Measurements from ENCODE around the gene SLC9A9.

DNA sequence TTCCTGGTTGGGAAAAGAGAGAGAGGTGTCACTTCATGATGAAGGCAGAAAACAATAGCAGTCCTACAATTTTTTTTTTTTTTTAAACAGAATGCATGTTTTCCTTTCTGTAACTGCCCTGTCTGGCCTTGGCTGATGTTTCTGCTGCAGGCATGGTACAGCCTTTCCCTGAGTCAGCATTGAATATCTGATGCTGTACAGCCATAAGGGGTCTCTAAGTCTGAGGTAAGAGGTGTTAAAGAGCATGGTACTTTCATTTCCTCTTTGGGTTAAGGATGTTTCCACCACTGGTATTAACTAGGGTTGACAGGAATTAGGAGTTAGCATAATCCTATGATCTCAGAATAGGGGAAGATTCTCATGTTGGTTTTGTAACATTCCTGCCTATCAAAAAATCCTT is 581.3 kb downstream of the SLC9A9 start:
- TF ChIP-seq EZH2 (IDR thresholded peaks at IDR 0.05; ENCODE audit: borderline replicate concordance, low read depth, low read length, poor library complexity, severe bottlenecking) = no peak
- TF ChIP-seq, protein P1, sequence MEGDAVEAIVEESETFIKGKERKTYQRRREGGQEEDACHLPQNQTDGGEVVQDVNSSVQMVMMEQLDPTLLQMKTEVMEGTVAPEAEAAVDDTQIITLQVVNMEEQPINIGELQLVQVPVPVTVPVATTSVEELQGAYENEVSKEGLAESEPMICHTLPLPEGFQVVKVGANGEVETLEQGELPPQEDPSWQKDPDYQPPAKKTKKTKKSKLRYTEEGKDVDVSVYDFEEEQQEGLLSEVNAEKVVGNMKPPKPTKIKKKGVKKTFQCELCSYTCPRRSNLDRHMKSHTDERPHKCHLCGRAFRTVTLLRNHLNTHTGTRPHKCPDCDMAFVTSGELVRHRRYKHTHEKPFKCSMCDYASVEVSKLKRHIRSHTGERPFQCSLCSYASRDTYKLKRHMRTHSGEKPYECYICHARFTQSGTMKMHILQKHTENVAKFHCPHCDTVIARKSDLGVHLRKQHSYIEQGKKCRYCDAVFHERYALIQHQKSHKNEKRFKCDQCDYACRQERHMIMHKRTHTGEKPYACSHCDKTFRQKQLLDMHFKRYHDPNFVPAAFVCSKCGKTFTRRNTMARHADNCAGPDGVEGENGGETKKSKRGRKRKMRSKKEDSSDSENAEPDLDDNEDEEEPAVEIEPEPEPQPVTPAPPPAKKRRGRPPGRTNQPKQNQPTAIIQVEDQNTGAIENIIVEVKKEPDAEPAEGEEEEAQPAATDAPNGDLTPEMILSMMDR (conservative IDR thresholded peaks at IDR 0.05; ENCODE audit: low read depth, low read length) = no peak
